Measurements from ENCODE around the gene TCF7.

GRCh38 chr5:134153657-134154056 is 39.2 kb downstream of the TCF7 start:
- TF ChIP-seq CTCF (conservative IDR thresholded peaks at IDR 0.05 in 1 of 2, IDR thresholded peaks at IDR 0.05 in 1 of 2; ENCODE audit: low read depth in 1 of 2, low read length in 2 of 2) (no peak), EZH2 (IDR thresholded peaks at IDR 0.05; ENCODE audit: low read length, missing control alignments) (no peak)

Measured in fibroblast of lung (primary cell).